ENCODE results near the gene PRR23C.
"Not testable (repeated sequence)": the region's sequence is repeated elsewhere in the genome, so short reads cannot be mapped to it uniquely, and the experiment has no call there.

Gene PRR23C

GRCh38 chr3:139044366-139045210 is at the start of gene PRR23C:
Gene PRR23C (minus strand): TSS chr3:139044892. CDS start chr3:139044620, 272 bp downstream.
- DNase-seq, result no peak

- no peak for DNase-seq
Observed at GRCh38 chr3:139093840-139094239, 49.1 kb upstream of the PRR23C start.

GRCh38 chr3:139088462-139089324 is 44.0 kb upstream of the PRR23C start:
- no peak for DNase-seq

GRCh38 chr3:139087621-139088020 is 42.9 kb upstream of the PRR23C start:
- no peak for DNase-seq

- no peak for DNase-seq
Observed at GRCh38 chr3:139084176-139084575, 39.5 kb upstream of the PRR23C start.

- no peak for DNase-seq
Observed at GRCh38 chr3:139074565-139075115, 29.9 kb upstream of the PRR23C start.

DNA sequence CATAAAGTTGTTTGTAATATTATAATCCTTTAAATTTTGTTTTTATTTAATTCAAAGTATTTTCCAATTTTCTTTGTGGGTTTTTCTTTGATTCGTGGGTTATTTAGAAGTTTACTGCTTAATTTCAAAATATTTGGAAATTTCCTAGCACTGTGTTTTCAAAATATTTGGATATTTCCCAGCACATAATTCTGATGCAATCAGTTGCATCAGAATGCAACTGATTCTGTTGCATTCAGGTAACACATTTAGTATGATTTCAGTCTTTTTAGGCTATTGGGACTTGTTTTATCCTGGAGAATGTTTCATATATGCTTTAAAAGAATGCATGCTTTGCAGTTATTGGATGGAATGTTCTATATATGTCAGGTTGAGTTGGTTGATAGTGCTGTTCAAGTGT is 18.2 kb upstream of the PRR23C start:
- no peak for DNase-seq

- no peak for DNase-seq
Observed at GRCh38 chr3:139052802-139053600, 8.3 kb upstream of the PRR23C start.

GRCh38 chr3:139043554-139044365 is 932 bp downstream of the PRR23C start:
- no peak for DNase-seq

- DNase-seq, result no peak
Observed at GRCh38 chr3:139037478-139037877, 7.2 kb downstream of the PRR23C start.

- no peak for DNase-seq
Observed at GRCh38 chr3:139032326-139033002, 12.2 kb downstream of the PRR23C start.

DNA sequence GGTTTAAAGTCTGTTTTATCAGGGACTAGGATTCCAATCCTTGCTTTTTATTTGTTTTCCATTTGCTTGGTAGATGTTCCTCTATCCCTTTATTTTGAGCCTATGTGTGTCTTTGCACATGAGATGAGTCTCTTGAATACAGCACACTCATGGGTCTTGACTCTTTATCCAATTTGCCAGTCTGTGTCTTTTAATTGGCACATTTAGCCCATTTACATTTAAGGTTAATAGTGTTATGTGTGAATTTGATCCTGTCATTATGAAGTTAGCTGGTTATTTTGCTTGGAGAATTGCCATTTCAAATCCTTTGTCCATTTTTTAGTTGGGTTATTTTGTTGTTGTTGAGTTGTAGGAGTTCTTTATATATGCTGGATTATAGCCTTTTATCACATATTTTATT is 14.1 kb downstream of the PRR23C start:
- not testable (repeated sequence) for DNase-seq

DNA sequence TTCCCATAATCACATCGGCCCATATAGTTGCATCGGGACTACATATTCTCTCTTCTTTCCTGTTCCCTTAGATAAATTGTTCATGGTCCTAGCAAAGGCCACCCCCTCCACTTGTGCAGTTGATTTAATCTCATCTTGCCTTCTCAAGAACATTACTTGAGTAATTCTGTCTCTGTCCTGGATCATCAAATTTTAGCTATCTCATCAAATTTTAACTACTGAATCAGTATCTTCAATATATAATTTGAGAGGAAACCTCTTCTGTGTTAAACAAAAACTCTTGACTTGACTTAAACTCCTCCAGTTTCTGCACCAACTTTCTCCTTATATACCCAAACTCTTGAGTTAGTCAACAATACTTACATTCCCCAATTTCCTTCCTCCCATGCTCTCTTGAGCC is 19.7 kb downstream of the PRR23C start:
- no peak for DNase-seq

DNA sequence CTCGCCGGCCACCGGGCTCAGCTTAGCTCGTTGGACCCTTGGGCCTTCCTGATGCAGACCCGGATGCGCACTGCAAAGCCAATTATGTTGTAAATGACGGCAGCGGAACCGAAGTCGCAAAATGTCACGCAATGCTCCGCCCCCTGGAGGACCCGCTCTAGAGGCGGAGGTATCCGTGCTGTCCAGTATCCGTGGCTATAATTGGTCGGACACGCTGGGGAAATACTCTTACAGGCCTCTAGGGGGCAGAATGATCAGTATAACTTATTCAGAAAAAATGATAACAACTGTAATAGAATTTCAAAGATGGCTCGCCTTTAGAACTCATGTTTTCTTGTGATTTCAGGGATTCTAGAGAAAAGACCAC is 23.8 kb downstream of the PRR23C start, which contains the start of gene PRR23B:
Gene PRR23B (minus strand): TSS at position 59 of the 367 bp plus-strand sequence. CDS start 265 bp downstream, outside the sequence.
- DNase-seq, result no peak

GRCh38 chr3:139020036-139020867 is 24.4 kb downstream of the PRR23C start:
- DNase-seq, result no peak

GRCh38 chr3:139016430-139017048 is 28.2 kb downstream of the PRR23C start:
- DNase-seq, result no peak

DNA sequence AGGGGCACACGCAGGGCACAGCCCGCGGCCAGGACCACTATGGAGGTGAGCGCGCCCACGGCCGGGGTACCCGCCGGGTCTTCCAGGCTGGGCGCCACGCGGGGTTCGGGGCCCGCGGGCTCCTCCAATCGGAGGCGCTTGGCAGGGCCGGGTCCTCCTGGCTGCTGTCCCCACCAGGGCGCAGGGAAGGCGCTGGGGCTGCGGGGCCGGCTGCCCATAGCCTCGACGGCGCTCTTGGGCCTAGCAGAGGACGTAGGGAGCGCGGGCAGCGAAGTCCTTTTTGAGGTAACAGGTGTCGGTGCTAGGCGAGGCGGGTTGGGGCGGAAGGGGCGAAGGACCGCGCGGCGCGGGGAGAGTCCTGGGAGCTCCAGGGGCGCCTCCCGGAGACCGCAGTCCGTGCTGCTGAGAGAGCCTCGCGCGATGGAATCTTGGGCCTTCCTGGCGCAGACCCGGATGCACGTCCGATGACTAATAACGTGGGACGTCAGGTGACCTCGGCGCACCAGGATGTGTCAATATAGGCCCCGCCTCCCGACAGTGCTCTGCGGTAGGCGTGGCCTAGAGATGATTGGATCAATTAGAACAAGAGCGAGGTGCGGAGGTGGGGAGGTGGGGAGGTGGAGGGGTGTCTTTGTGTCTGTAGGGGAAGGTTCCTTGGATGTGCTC is 38.5 kb downstream of the PRR23C start, which contains the start of gene PRR23A:
Gene PRR23A (minus strand): TSS at position 218 of the 666 bp plus-strand sequence. CDS start 0 bp downstream, at position 218.
- no peak for DNase-seq

GRCh38 chr3:139005356-139005993 is 39.2 kb downstream of the PRR23C start:
- no peak for DNase-seq

All from NCI-H2227 treated with DMSO at 0.1 percent for 48 hours (cell line).